ENCODE results near the gene STARD13. TPM values are rescaled to one million over a fixed set of nuclear protein-coding genes. Genes with fewer than 3 reads are reported as not detected.

The STARD13 gene
- total RNA-seq, 1 experiment from 2014 or later: 9.1 TPM

DNA sequence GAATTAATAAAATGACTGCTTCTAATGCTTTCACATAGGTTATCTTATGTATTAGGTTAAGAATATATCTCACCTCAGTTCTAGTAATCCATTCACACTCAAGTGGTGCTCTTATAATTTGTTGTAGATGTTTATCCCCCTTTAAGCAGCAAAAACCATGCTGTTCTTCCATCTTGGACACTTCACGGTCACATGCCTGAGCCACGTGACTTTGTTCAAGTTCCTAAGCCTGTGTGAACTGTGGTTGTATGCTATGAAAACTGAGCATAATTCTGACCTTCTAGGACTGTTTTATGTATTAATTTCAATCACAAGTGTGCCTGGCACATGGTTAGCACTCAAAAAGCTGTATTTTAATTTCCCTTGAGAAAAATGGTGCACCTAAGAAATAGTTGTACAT lies 41.2 kb upstream of the STARD13 start:
- CTCF ChIA-PET: no interaction called here
- Mint-ChIP-seq H3K4me3 (ENCODE audit: unreplicated experiment) (no peak overlapping the region), H3K4me1 (ENCODE audit: low read depth, unreplicated experiment) (no peaks in the 10 kb centered on the region), H3K27me3 (ENCODE audit: insufficient read depth, unreplicated experiment) (peaks cover 6% of the 10 kb centered on the region), H3K27ac (ENCODE audit: unreplicated experiment) (no peak overlapping the region), H3K36me3 (ENCODE audit: insufficient read depth, unreplicated experiment) (no peaks in the 10 kb centered on the region), H3K9me3 (ENCODE audit: unreplicated experiment) (no peaks in the 10 kb centered on the region)
- no peak overlapping the region for H3K4me3 ChIP-seq (ENCODE audit: low read depth, low read length)
- no peaks in the 10 kb centered on the region for H3K27me3 ChIP-seq (replicated peaks; ENCODE audit: control insufficient read depth, insufficient read depth, low read length)
- BruUV-seq (replicated peaks): no TSS peak
- no peaks in the 10 kb centered on the region for H3K9me3 ChIP-seq
- no peaks in the 10 kb centered on the region for H3K4me1 ChIP-seq
- TF ChIP-seq, protein P1, sequence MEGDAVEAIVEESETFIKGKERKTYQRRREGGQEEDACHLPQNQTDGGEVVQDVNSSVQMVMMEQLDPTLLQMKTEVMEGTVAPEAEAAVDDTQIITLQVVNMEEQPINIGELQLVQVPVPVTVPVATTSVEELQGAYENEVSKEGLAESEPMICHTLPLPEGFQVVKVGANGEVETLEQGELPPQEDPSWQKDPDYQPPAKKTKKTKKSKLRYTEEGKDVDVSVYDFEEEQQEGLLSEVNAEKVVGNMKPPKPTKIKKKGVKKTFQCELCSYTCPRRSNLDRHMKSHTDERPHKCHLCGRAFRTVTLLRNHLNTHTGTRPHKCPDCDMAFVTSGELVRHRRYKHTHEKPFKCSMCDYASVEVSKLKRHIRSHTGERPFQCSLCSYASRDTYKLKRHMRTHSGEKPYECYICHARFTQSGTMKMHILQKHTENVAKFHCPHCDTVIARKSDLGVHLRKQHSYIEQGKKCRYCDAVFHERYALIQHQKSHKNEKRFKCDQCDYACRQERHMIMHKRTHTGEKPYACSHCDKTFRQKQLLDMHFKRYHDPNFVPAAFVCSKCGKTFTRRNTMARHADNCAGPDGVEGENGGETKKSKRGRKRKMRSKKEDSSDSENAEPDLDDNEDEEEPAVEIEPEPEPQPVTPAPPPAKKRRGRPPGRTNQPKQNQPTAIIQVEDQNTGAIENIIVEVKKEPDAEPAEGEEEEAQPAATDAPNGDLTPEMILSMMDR (IDR thresholded peaks at IDR 0.05; ENCODE audit: insufficient read depth in 1 of 2, low read depth in 1 of 2, low read length in 1 of 2, severe bottlenecking in 1 of 2, unreplicated experiment in 1 of 2): no peak
- POLR2A ChIA-PET: no interaction called here
- DNase-seq: no peak
- no peaks in the 10 kb centered on the region for H3K36me3 ChIP-seq (ENCODE audit: control insufficient read depth, insufficient read depth, low read length)
- intact Hi-C loops (cut with micrococcal nuclease; ENCODE audit: unreplicated experiment): no loop called here

DNA sequence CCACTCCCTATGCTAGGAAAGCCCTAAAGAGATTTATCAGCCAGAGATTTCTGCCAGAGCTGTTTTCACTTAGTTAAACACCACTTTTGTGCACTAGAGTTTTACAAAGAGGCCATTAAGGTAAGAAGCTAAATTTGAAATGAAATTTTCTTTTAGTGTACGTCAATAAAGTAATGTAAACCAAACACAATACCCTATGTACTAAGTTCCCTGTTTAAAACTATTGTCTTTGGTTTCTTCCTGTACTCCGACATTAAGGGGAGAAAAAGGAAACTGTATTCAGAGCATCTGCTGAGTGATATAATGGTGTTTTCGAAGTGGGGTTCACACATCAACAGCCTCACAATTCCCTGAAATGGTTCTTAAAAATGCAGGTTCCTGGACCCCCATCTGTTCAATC lies 40.7 kb upstream of the STARD13 start:
- peaks cover 6% of the 10 kb centered on the region for H3K27me3 Mint-ChIP-seq (ENCODE audit: insufficient read depth, unreplicated experiment)
- H3K36me3 Mint-ChIP-seq (ENCODE audit: insufficient read depth, unreplicated experiment): no peaks in the 10 kb centered on the region
- no TSS peak for BruUV-seq (replicated peaks)
- Histone ChIP-seq H3K4me3 (ENCODE audit: low read depth, low read length) (no peak overlapping the region), H3K4me1 (no peaks in the 10 kb centered on the region), H3K27me3 (replicated peaks; ENCODE audit: control insufficient read depth, insufficient read depth, low read length) (no peaks in the 10 kb centered on the region), H3K9me3 (no peaks in the 10 kb centered on the region), H3K36me3 (ENCODE audit: control insufficient read depth, insufficient read depth, low read length) (no peaks in the 10 kb centered on the region)
- intact Hi-C loops (cut with micrococcal nuclease; ENCODE audit: unreplicated experiment): no loop called here
- TF ChIP-seq, protein P1 (IDR thresholded peaks at IDR 0.05; ENCODE audit: insufficient read depth in 1 of 2, low read depth in 1 of 2, low read length in 1 of 2, severe bottlenecking in 1 of 2, unreplicated experiment in 1 of 2): no peak
- no peak for DNase-seq
- CTCF ChIA-PET: no interaction called here
- POLR2A ChIA-PET: no interaction called here
- H3K4me3 Mint-ChIP-seq (ENCODE audit: unreplicated experiment): no peak overlapping the region
- no peaks in the 10 kb centered on the region for H3K4me1 Mint-ChIP-seq (ENCODE audit: low read depth, unreplicated experiment)
- no peak overlapping the region for H3K27ac Mint-ChIP-seq (ENCODE audit: unreplicated experiment)
- H3K9me3 Mint-ChIP-seq (ENCODE audit: unreplicated experiment): no peaks in the 10 kb centered on the region

DNA sequence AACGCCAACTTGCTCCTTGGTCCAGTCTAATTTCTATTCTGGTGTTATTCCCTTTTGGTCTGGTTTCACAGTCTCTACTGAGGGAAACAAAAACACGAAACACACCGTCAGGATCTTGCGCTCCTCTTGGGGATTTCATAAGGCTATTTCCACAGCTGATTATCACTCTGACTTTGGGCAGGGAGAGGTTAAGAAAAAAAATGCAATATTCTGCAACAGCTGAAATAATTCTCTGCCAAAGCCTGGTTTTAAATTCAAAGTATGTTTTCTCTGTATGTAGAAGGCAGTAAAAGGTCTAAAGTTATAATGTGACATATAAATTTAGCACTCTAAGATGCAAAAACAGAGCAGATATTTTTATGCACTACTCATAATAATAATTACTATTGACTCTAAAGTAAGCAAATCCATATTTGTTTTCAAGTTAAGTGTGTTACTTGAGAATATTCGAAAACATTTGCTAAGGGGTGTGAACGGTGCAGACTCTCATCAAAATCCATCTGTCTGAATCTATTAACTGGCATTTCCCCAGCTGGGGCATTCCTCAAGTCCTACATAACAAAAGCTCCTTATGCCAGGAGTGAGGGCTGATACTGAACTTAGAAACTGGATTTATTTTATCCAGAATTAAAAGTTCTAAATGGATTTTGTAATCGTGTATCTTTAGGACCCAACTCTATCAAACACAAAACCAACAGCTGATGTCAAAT lies 38.4 kb upstream of the STARD13 start:
- POLR2A ChIA-PET: no interaction called here

More for the DNA sequence above, 38.4 kb upstream of the STARD13 start:
- BruUV-seq (replicated peaks): no TSS peak
- intact Hi-C loops (cut with micrococcal nuclease; ENCODE audit: unreplicated experiment): no loop called here
- Mint-ChIP-seq H3K9me3 (ENCODE audit: unreplicated experiment) (no peaks in the 10 kb centered on the region), H3K27me3 (ENCODE audit: insufficient read depth, unreplicated experiment) (peaks cover 6% of the 10 kb centered on the region), H3K4me3 (ENCODE audit: unreplicated experiment) (no peak overlapping the region), H3K27ac (ENCODE audit: unreplicated experiment) (no peak overlapping the region), H3K36me3 (ENCODE audit: insufficient read depth, unreplicated experiment) (no peaks in the 10 kb centered on the region), H3K4me1 (ENCODE audit: low read depth, unreplicated experiment) (no peaks in the 10 kb centered on the region)
- Histone ChIP-seq H3K4me1 (no peaks in the 10 kb centered on the region), H3K36me3 (ENCODE audit: control insufficient read depth, insufficient read depth, low read length) (no peaks in the 10 kb centered on the region), H3K9me3 (no peaks in the 10 kb centered on the region), H3K27me3 (replicated peaks; ENCODE audit: control insufficient read depth, insufficient read depth, low read length) (no peaks in the 10 kb centered on the region), H3K4me3 (ENCODE audit: low read depth, low read length) (no peak overlapping the region)
- TF ChIP-seq, protein P1 (IDR thresholded peaks at IDR 0.05; ENCODE audit: insufficient read depth in 1 of 2, low read depth in 1 of 2, low read length in 1 of 2, severe bottlenecking in 1 of 2, unreplicated experiment in 1 of 2): no peak
- DNase-seq: no peak
- CTCF ChIA-PET: no interaction called here

Measured in Caco-2 (cell line).